ENCODE measurements around the gene COQ5.
"Not testable (repeated sequence)": the region's sequence is repeated elsewhere in the genome, so short reads cannot be mapped to it uniquely, and the experiment has no call there.

COQ5 gene

GRCh38 chr12:120539303-120539702 lies 10.3 kb upstream of the COQ5 start:
- Histone ChIP-seq H3K27me3 (ENCODE audit: control insufficient read depth, insufficient read depth, low read length) (no peaks in the 10 kb centered on the region), H3K36me3 (ENCODE audit: control insufficient read depth, insufficient read depth, low read length) (no peaks in the 10 kb centered on the region), H3K9me3 (ENCODE audit: control insufficient read depth, low read length) (no peaks in the 10 kb centered on the region), H3K4me3 (ENCODE audit: low read length) (no peak overlapping the region), H3K4me1 (ENCODE audit: control insufficient read depth, insufficient read depth, low read length) (peaks cover 37% of the 10 kb centered on the region), H3K9ac (ENCODE audit: low read length) (no peak overlapping the region)

DNA sequence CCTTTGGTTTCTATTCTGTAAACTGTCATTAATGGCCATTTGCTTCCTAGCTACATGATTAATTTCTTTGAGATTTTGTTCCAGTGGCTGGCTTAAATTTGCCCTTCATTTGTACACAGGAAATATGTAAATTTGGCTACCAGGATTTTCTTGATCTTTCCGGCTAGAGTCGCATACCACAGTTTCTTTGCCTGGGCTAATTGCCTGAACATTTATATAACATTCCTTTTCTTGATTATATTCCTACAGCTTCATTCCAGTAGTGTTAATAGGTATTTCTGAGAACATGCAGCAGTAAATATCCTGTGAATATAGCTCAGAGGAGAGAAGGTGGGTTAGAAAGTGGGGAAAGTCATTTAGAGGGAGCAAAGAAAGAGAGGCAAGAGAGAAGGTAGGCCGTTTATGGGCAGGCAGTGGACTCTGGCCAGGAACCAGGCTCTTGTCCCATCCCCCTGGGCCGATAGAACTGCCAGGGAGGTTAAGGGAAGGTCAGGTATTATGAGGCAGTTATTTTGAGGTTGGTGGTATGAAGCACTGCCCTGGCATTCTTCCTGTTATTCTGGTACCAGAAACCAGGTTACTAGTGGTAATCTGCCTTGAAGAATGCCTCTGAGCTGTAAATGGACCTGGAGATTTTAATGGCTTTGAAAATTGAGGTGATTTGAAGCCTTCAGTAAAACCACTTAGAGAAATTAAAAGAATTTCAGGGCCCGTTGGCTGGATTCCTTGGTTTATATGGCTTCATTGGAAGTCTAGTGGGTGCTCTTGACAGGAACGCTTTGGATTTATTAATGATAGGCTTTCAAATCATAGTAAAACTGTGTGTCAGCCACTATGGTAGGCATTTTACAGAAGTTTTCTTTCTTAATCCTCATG lies 9.6 kb upstream of the COQ5 start:
- Histone ChIP-seq H3K36me3 (ENCODE audit: control insufficient read depth, insufficient read depth, low read length) (no peaks in the 10 kb centered on the region), H3K4me3 (ENCODE audit: low read length) (no peak overlapping the region), H3K4me1 (ENCODE audit: control insufficient read depth, insufficient read depth, low read length) (peaks cover 37% of the 10 kb centered on the region), H3K9me3 (ENCODE audit: control insufficient read depth, low read length) (no peaks in the 10 kb centered on the region), H3K9ac (ENCODE audit: low read length) (peak overlapping the region; percentile 23), H3K27me3 (ENCODE audit: control insufficient read depth, insufficient read depth, low read length) (no peaks in the 10 kb centered on the region)

DNA sequence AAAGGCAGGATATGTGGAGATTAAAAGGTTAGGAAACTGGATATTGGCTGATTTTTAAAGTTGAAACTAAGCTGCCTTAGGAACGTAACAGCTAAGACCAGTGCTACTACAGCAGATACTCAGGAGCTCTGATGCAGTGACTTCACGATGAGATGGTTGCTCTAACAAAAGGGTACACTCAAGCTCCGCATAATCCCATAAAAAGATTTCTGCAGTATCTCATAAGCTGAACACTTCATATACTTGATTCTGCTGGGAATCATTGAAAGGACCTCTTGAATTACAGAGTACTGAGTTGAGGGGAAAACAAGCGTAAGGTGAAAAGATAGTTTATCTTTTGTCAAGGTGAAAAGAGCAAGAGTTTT lies 8.9 kb upstream of the COQ5 start:
- Histone ChIP-seq H3K4me1 (ENCODE audit: control insufficient read depth, insufficient read depth, low read length) (peaks cover 37% of the 10 kb centered on the region), H3K36me3 (ENCODE audit: control insufficient read depth, insufficient read depth, low read length) (no peaks in the 10 kb centered on the region), H3K27me3 (ENCODE audit: control insufficient read depth, insufficient read depth, low read length) (no peaks in the 10 kb centered on the region), H3K9ac (ENCODE audit: low read length) (peak overlapping the region; percentile 23), H3K4me3 (ENCODE audit: low read length) (no peak overlapping the region), H3K9me3 (ENCODE audit: control insufficient read depth, low read length) (no peaks in the 10 kb centered on the region)

DNA sequence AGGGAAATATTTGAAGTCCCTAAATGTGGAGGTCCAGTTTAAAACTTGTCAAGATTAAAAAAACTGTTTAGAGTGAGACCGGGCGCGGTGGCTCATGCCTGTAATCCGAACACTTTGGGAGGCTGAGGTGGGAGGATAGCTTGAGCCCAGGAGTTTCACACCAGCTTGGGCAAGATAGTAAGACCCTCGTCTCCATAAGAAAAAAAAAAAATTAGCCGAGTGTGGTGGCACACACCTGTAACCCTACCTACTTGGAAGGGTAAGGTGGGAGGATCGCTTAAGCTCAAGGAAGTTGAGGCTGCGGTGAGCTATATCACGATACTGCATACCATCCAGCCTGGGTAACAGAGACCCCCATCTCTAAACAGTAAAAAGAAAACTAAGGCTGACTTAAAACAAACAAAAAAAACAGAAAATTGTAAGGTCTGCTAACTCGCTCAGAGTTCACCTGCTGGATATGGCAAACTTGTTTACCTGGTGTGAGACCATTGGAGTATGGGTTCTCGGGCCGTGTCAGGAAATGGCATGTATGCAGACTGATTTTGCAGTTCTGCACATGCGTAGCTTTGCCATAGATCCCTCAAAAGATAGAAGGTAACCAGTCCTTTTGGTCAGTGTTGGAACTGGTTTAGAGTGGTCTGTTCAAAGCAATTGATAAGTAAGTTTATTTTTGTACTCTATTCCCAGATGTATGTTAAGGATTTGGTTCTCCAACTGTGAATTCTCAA lies 7.3 kb upstream of the COQ5 start:
- Histone ChIP-seq H3K9ac (ENCODE audit: low read length) (peak overlapping the region; percentile 94), H3K4me3 (ENCODE audit: low read length) (peak overlapping the region; percentile 65), H3K4me1 (ENCODE audit: control insufficient read depth, insufficient read depth, low read length) (peaks cover 37% of the 10 kb centered on the region), H3K27me3 (ENCODE audit: control insufficient read depth, insufficient read depth, low read length) (no peaks in the 10 kb centered on the region), H3K9me3 (ENCODE audit: control insufficient read depth, low read length) (no peaks in the 10 kb centered on the region), H3K36me3 (ENCODE audit: control insufficient read depth, insufficient read depth, low read length) (no peaks in the 10 kb centered on the region)

DNA sequence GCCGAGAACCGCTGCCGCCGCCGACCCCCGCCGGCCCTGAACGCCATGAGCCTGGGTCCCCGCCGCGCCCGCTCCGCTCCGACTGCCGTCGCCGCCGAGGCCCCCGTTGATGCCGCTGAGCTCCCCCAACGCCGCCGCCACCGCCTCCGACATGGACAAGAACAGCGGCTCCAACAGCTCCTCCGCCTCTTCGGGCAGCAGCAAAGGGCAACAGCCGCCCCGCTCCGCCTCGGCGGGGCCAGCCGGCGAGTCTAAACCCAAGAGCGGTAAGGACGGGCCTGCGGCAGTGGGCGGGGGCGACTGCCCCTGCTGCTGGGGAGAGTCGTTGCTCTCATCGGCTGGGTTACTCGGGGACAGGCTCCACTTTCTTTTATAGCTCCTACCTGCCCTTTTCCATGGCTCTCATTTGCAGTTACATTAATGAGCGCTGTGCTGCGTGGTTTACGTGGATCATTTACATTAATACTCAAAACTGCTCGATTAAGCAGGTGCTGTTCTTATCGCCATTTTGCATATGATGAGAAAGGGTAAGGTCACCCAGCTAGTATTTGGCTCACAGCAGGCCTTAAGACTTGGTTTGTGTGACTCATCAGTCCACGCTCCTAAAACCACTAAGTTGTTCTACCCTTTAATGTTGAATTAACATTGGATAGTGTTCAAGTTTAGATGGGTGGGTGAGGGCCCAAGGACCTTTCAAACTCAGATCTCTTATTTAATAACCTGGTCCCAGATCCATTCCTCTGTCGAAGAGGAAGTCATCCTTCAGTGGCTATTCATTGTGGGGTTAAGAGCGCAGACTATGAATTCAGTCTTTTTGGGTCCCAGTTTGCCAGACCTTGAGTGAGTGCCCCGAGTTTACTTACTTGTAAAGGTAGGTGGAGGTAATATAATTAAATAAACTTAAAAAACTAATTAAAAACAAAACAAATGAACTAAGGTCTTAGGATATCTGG lies 6.0 kb upstream of the COQ5 start:
- H3K9me3 ChIP-seq (ENCODE audit: control insufficient read depth, low read length), result no peaks in the 10 kb centered on the region
- peaks cover 30% of the 10 kb centered on the region for H3K4me1 ChIP-seq (ENCODE audit: control insufficient read depth, insufficient read depth, low read length)
- peak overlapping the region; percentile 94 for H3K9ac ChIP-seq (ENCODE audit: low read length)
- H3K4me3 ChIP-seq (ENCODE audit: low read length), result peak overlapping the region; percentile 65
- no peaks in the 10 kb centered on the region for H3K36me3 ChIP-seq (ENCODE audit: control insufficient read depth, insufficient read depth, low read length)
- H3K27me3 ChIP-seq (ENCODE audit: control insufficient read depth, insufficient read depth, low read length), result no peaks in the 10 kb centered on the region

DNA sequence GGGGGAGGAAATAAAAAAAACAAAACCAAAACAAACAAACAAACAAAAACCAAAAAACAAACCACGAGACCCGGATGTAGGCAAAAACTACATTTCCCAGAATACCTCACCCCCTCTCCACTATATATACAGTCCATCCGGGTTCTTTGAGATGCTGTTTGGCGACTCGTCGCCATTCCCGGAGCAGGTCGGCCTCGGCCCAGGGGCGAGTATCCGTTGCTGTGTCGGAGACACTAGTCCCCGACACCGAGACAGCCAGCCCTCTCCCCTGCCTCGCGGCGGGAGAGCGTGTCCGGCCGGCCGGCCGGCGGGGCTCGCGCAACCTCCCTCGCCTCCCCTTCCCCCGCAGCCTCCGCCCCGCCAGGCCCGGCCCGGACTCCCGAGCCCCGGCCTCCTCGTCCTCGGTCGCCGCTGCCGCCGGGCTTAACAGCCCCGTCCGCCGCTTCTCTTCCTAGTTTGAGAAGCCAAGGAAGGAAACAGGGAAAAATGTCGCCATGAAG lies 5.3 kb upstream of the COQ5 start, which contains the start of gene RNF10:
Gene RNF10 (plus strand): TSS at position 154 of the 500 bp plus-strand sequence. CDS start 456 bp downstream, outside the sequence.
- H3K4me1 ChIP-seq (ENCODE audit: control insufficient read depth, insufficient read depth, low read length), result peaks cover 22% of the 10 kb centered on the region
- H3K9me3 ChIP-seq (ENCODE audit: control insufficient read depth, low read length), result no peaks in the 10 kb centered on the region
- H3K4me3 ChIP-seq (ENCODE audit: low read length), result peak within 1 kb of the TSS; percentile 65

GRCh38 chr12:120532701-120533238 lies 3.8 kb upstream of the COQ5 start:
- H3K27me3 ChIP-seq (ENCODE audit: control insufficient read depth, insufficient read depth, low read length), result no peaks in the 10 kb centered on the region
- H3K36me3 ChIP-seq (ENCODE audit: control insufficient read depth, insufficient read depth, low read length), result no peaks in the 10 kb centered on the region
- no peaks in the 10 kb centered on the region for H3K9me3 ChIP-seq (ENCODE audit: control insufficient read depth, low read length)
- no peak overlapping the region for H3K9ac ChIP-seq (ENCODE audit: low read length)
- no peak overlapping the region for H3K4me3 ChIP-seq (ENCODE audit: low read length)
- H3K4me1 ChIP-seq (ENCODE audit: control insufficient read depth, insufficient read depth, low read length), result peaks cover 9% of the 10 kb centered on the region

More for the DNA sequence above, 5.3 kb upstream of the COQ5 start, which contains the start of gene RNF10:
- Histone ChIP-seq H3K9ac (ENCODE audit: low read length) (peak within 1 kb of the TSS; percentile 94), H3K27me3 (ENCODE audit: control insufficient read depth, insufficient read depth, low read length) (no peaks in the 10 kb centered on the region), H3K36me3 (ENCODE audit: control insufficient read depth, insufficient read depth, low read length) (no peaks in the 10 kb centered on the region)

DNA sequence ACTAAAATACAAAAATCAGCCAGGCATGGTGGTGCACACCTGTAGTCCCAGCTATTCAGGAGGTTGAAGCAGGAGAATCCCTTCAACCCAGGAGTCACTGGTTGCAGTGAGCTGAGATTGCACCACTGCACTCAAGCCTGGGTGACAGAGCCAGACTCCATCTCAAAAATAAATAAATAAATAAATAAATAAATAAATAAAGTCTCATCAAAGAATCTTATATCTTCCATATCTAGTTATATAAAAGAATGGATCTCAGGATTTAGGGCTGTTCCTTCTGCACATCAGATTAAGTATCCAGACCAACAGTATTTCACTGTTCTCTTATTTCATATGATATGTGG lies 1.4 kb upstream of the COQ5 start:
- not testable (repeated sequence) for H3K9me3 ChIP-seq (ENCODE audit: control insufficient read depth, low read length); H3K36me3 ChIP-seq (ENCODE audit: control insufficient read depth, insufficient read depth, low read length); H3K4me1 ChIP-seq (ENCODE audit: control insufficient read depth, insufficient read depth, low read length); H3K27me3 ChIP-seq (ENCODE audit: control insufficient read depth, insufficient read depth, low read length)
- peak overlapping the region; percentile 95 for H3K9ac ChIP-seq (ENCODE audit: low read length)
- peak overlapping the region; percentile 53 for H3K4me3 ChIP-seq (ENCODE audit: low read length)

DNA sequence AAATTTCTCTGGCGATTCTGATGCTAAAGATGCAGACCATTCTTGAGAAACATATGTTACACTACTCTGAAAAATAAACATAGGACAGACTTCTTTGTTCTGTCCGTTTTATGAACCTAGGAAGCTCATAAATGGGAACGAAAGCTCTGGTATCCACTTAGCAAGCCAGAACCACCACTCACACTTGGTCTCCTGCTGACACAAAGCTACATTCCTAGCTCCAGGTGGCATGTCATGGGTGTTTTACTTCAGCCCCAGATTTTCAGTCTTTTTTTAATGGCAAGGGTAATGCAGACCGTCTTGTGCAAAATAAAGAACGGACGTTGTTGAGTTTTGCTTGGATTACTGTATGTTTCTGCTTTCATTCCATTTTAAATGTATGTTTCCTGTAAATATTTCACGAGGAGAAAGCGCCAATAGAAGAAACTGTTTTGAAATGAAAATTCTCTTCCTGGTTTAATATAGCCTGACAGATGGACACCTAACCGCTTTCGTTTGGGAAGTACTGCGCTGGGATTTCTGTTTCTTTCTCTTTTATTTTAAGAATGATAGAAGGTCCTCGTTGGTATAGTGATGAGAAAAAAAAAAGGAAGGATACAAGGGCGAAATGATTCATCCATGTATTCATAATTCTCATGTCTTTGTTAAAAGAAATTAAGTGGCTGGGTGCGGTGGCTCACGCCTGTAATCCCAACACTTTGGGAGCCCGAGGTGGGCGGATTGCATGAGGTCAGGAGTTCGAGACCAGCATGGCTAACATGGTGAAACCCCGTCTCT lies 871 bp upstream of the COQ5 start:
- Histone ChIP-seq H3K9me3 (ENCODE audit: control insufficient read depth, low read length) (no peaks in the 10 kb centered on the region), H3K4me3 (ENCODE audit: low read length) (peak overlapping the region; percentile 53), H3K4me1 (ENCODE audit: control insufficient read depth, insufficient read depth, low read length) (no peaks in the 10 kb centered on the region), H3K36me3 (ENCODE audit: control insufficient read depth, insufficient read depth, low read length) (no peaks in the 10 kb centered on the region), H3K9ac (ENCODE audit: low read length) (peak overlapping the region; percentile 95), H3K27me3 (ENCODE audit: control insufficient read depth, insufficient read depth, low read length) (no peaks in the 10 kb centered on the region)

DNA sequence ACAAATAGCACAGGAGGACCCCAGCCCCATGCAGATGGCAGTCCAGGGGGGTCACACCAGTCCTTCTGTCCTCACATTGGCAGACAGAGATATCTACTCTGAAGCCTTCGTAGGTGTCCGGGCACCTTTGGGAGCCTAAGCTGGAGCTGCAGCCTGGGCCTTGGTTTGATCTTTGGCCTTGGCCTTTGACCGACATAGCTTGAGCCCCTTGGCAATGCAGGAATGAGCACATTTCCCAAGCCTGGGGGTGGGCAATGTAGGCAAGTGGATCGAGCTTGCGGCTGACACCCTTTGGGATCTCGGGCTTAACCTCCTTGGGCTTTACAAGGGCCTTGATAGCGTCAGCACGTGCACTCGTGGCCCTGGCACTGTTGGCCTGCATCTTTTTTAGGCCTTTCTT lies 6.4 kb downstream of the COQ5 start:
- no peaks in the 10 kb centered on the region for H3K4me1 ChIP-seq (ENCODE audit: control insufficient read depth, insufficient read depth, low read length)
- no peak overlapping the region for H3K4me3 ChIP-seq (ENCODE audit: low read length)
- H3K27me3 ChIP-seq (ENCODE audit: control insufficient read depth, insufficient read depth, low read length), result no peaks in the 10 kb centered on the region
- no peak overlapping the region for H3K9ac ChIP-seq (ENCODE audit: low read length)
- H3K36me3 ChIP-seq (ENCODE audit: control insufficient read depth, insufficient read depth, low read length), result no peaks in the 10 kb centered on the region
- H3K9me3 ChIP-seq (ENCODE audit: control insufficient read depth, low read length), result no peaks in the 10 kb centered on the region

DNA sequence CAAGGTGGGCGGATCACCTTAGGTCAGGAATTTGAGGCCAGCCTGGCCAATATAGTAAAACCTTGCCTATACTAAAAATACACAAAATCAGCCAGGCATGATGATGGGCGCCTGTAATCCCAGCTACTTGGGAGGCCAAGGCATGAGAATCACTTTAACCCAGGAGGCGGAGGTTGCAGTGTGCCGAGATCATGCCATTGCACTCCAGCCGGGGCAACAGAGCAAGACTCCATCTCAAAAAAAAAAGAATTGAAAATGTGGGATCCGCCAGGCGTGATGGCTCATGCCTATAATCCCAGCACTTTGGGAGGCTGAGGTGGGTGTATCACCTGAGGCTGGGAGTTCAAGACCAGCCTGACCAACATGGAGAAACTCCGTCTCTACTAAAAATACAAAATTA lies 9.6 kb downstream of the COQ5 start:
- not testable (repeated sequence) for H3K4me3 ChIP-seq (ENCODE audit: low read length)

More for the DNA sequence above, 9.6 kb downstream of the COQ5 start:
- not testable (repeated sequence) for H3K9me3 ChIP-seq (ENCODE audit: control insufficient read depth, low read length); H3K4me1 ChIP-seq (ENCODE audit: control insufficient read depth, insufficient read depth, low read length); H3K9ac ChIP-seq (ENCODE audit: low read length); H3K27me3 ChIP-seq (ENCODE audit: control insufficient read depth, insufficient read depth, low read length); H3K36me3 ChIP-seq (ENCODE audit: control insufficient read depth, insufficient read depth, low read length)

Data from mucosa of stomach (tissue), 1 donor.